PFSK-1 (cell line): ENCODE measurements around the gene GNG8.

Experiments used
- REST ChIP-seq, 2 experiments: IDR thresholded peaks; 2 replicates each; pipeline versions ENCODE4 v1.6.1 to v1.8.0; 2011 to 2012; ENCODE audit warnings: low read depth in 2 of 2, low read length in 2 of 2, control low read depth in 1 of 2, inconsistent platforms in 1 of 2, mild to moderate bottlenecking in 1 of 2, moderate library complexity in 1 of 2; ENCODE audit not compliant: insufficient read depth in 1 of 2
- TAF1 ChIP-seq: IDR thresholded peaks from 2 replicates; pipeline ENCODE4 v1.6.1; 2012; ENCODE audit warnings: low read length, control low read depth, borderline replicate concordance; ENCODE audit not compliant: insufficient read depth

GRCh38 chr19:46614114-46614722, 21.8 kb downstream of the GNG8 start:
- TF ChIP-seq TAF1, result no peak
- no peak for TF ChIP-seq REST (IDR thresholded peaks at IDR 0.05; ENCODE audit: insufficient read depth in 1 of 2, low read depth in 2 of 2, low read length in 2 of 2)
